Measurements from ENCODE around the gene UROD. TPM values are rescaled to one million over a fixed set of nuclear protein-coding genes. Genes with fewer than 3 reads are reported as not detected.

Gene UROD
- 234 and 261 TPM in 2 replicates for total RNA-seq

DNA sequence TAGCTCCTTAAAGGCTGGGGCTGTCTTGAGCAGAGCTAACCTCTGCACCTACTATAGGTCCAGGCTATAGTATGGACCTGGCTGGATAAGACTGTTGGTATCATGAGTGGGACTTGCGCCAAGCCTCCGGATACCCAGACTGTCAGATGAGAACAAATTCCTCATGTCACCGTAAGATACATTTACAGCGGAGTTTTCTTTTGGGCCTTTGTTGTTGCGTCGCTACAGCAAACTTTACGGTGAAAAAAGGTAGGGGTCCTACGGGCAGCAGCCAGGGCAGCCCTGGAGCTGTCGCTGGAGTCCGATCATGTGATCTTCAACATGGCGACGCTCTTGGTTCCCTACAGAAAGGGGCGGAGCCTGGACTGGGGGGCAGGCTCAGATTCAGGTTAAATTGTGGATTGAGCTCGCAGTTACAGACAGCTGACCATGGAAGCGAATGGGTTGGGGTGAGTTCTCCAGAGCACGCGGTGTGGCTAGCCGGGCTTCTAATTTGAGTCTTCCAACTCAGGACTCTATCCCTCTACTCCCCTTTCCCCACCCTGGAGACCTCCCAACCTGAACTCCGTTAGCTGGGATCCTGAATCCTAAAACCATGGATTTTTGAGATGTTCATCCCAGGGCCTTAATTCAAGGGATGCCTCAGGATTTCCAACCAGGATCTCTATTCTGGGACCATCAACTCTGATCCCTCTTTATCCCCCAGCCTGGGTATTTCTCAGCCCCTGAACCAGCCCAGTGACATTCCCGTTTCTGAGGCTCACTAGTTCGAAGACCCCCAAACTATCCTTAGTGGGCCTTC is at the start of gene UROD:
TSS of gene UROD (plus strand) at position 418 of the 802 bp plus-strand sequence. CDS start at position 430, 12 bp downstream.

DNA sequence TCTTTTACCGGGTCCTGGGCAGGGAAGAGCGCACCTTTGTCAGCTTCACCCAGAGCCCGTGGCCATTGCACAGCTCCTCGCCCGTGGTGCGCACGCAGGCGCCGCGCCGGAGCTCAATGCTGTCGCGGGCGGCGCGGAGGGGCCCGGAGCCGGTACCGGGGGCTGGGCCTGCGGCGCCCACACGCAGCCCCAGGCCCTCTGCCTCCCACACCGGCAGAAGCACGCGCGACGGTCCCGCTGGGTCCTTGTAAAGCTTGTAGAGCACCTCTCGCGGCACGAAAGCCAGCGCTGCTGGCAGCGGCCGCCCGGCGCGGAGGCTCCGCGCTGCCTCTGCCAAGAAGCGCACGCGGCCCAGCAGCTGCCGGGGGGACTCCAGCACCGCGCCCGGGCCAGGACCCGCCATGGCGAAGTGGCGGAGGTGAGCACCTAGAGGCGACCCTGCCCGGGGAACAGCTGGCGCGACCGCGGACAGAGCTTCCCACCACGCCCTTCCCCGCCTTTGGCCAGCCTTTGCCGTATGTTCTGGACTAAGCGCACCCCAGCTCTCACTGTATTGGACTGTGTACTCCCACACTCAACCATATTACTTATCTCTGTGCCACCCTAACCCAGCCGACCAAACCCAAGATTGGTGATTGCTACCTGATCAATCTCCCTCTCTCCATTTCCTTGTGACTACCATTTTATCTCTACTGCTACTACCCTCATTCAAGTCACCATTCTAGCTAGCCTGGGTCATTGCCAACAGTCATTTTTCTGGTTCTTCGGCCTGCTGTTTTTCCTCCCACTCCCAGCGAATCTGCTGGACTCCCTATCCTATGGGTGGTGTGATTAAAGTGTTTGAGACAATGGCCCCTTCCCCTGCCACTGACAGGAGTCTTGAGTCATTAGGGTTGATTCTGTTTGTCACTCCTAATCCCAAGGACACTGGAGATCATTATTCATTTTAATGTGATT is 921 bp upstream of the UROD start, which contains the start of gene HECTD3:
TSS of gene HECTD3 (minus strand) at position 470 of the 957 bp plus-strand sequence. CDS start at position 403, 67 bp downstream.

Other genes starting within 250 kb of the UROD start
- 1,069 and 1,168 TPM in 2 replicates for gene RPS8, start 236.7 kb upstream of the UROD start, total RNA-seq
- gene BEST4, start 224.1 kb upstream of the UROD start, total RNA-seq = under 0.01 and 0.06 TPM in 2 replicates
- gene PLK3, start 211.9 kb upstream of the UROD start, total RNA-seq = 13.8 and 36.3 TPM in 2 replicates
- 0.25 and 0.32 TPM in 2 replicates for gene DYNLT4, start 204.9 kb upstream of the UROD start, total RNA-seq
- 2.1 and 11.4 TPM in 2 replicates for gene BTBD19, start 203.7 kb upstream of the UROD start, total RNA-seq
- 0.06 TPM in 1 of 2 replicates, not detected in the other for gene PTCH2, start 169.0 kb upstream of the UROD start, total RNA-seq
- gene EIF2B3, start 25.7 kb upstream of the UROD start, total RNA-seq = 20.4 and 31.0 TPM in 2 replicates
- 21.9 and 49.4 TPM in 2 replicates for gene HECTD3, start 930 bp upstream of the UROD start, total RNA-seq
- 0.16 and 11.3 TPM in 2 replicates for gene ZSWIM5, start 194.4 kb downstream of the UROD start, total RNA-seq

All from bladder microvascular endothelial cell (primary cell).